Measurements from ENCODE around the gene RNF150.

The RNF150 gene

GRCh38 chr4:141131723-141132071 is 1.6 kb downstream of the RNF150 start:
- no peak for DNase-seq (ENCODE audit: low spot score)

GRCh38 chr4:141130947-141131605 is 2.2 kb downstream of the RNF150 start:
- no peak for DNase-seq (ENCODE audit: low spot score)

- DNase-seq (ENCODE audit: low spot score), result no peak
These were observed 5.4 kb downstream of the RNF150 start for GRCh38 chr4:141127884-141128283.

- no peak for DNase-seq (ENCODE audit: low spot score)
These were observed 6.5 kb downstream of the RNF150 start for GRCh38 chr4:141126769-141127168.

- DNase-seq (ENCODE audit: low spot score), result no peak
These were observed 9.0 kb downstream of the RNF150 start for GRCh38 chr4:141124224-141124623.

- DNase-seq (ENCODE audit: low spot score), result no peak
These were observed 11.4 kb downstream of the RNF150 start for GRCh38 chr4:141121768-141122454.

- DNase-seq (ENCODE audit: low spot score), result no peak
These were observed 12.2 kb downstream of the RNF150 start for GRCh38 chr4:141121101-141121500.

GRCh38 chr4:141120036-141120593 is 13.2 kb downstream of the RNF150 start:
- no peak for DNase-seq (ENCODE audit: low spot score)

GRCh38 chr4:141119071-141119470 is 14.2 kb downstream of the RNF150 start:
- no peak for DNase-seq (ENCODE audit: low spot score)

GRCh38 chr4:141118381-141118780 is 14.9 kb downstream of the RNF150 start:
- no peak for DNase-seq (ENCODE audit: low spot score)

- no peak for DNase-seq (ENCODE audit: low spot score)
These were observed 15.3 kb downstream of the RNF150 start for GRCh38 chr4:141117935-141118334.

- DNase-seq (ENCODE audit: low spot score), result no peak
These were observed 23.3 kb downstream of the RNF150 start for GRCh38 chr4:141109983-141110382.

- no peak for DNase-seq (ENCODE audit: low spot score)
These were observed 25.3 kb downstream of the RNF150 start for GRCh38 chr4:141107927-141108326.

- no peak for DNase-seq (ENCODE audit: low spot score)
These were observed 30.9 kb downstream of the RNF150 start for GRCh38 chr4:141102367-141102766.

GRCh38 chr4:141101511-141101910 is 31.8 kb downstream of the RNF150 start:
- no peak for DNase-seq (ENCODE audit: low spot score)

- DNase-seq (ENCODE audit: low spot score), result no peak
These were observed 33.9 kb downstream of the RNF150 start for GRCh38 chr4:141099326-141099725.

GRCh38 chr4:141098163-141098562 is 35.1 kb downstream of the RNF150 start:
- no peak for DNase-seq (ENCODE audit: low spot score)

GRCh38 chr4:141090473-141090872 is 42.8 kb downstream of the RNF150 start:
- no peak for DNase-seq (ENCODE audit: low spot score)

GRCh38 chr4:141081921-141082395 is 51.3 kb downstream of the RNF150 start:
- no peak for DNase-seq (ENCODE audit: low spot score)

GRCh38 chr4:141080668-141081067 is 52.6 kb downstream of the RNF150 start:
- DNase-seq (ENCODE audit: low spot score), result no peak

- no peak for DNase-seq (ENCODE audit: low spot score)
These were observed 53.8 kb downstream of the RNF150 start for GRCh38 chr4:141079393-141079930.

GRCh38 chr4:141078871-141079270 is 54.4 kb downstream of the RNF150 start:
- no peak for DNase-seq (ENCODE audit: low spot score)

- no peak for DNase-seq (ENCODE audit: low spot score)
These were observed 55.6 kb downstream of the RNF150 start for GRCh38 chr4:141077611-141078225.
